Gastroesophageal sphincter (tissue), 3 donors: ENCODE data around the gene UST.
"Not testable (repeated sequence)": the region's sequence is repeated elsewhere in the genome, so short reads cannot be mapped to it uniquely, and the experiment has no call there.

Experiments
- CTCF ChIP-seq, 4 experiments: fragments of 200-600 bp in 2 of 4; fragments of 450-650 bp in 2 of 4; sonication (generic) in 1 of 4; IDR thresholded peaks; one replicate each; pipeline ENCODE4 v1.5.1; 2017 to 2019; ENCODE audit warnings: antibody characterized with exemption in 4 of 4, mild to moderate bottlenecking in 2 of 4, moderate library complexity in 2 of 4
- EP300 ChIP-seq: sonication (generic); formaldehyde crosslinking; IDR thresholded peaks from one replicate; pipeline ENCODE4 v1.6.1; 2017; ENCODE audit warnings: antibody characterized with exemption, mild to moderate bottlenecking
- POLR2A ChIP-seq, 2 donors: fragments of 450-650 bp; IDR thresholded peaks; one replicate each; pipeline ENCODE4 v1.6.1; 2017; ENCODE audit warnings: antibody characterized with exemption in 2 of 2, mild to moderate bottlenecking in 2 of 2, moderate library complexity in 1 of 2
- POLR2AphosphoS5 ChIP-seq: sonication (generic); formaldehyde crosslinking; IDR thresholded peaks from one replicate; pipeline ENCODE4 v1.6.1; 2017; ENCODE audit warnings: antibody characterized with exemption

DNA sequence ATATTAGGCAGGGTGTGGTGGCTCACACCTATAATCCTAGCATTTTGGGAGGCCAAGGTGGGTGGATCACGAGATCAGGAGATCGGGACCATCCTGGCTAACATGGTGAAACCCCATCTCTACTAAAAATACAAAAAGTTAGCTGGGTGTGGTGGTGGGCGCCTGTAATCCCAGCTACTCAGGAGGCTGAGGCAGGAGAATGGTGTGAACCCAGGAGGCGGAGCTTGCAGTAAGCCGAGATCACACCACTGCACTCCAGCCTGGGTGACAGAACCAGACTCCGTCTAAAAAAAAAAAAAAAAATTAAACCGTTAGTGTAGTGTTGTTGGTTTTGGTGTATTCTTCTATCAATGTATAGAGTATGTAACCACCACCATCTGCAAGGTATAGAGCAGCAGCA is 133.9 kb downstream of the UST start:
- TF ChIP-seq EP300; CTCF (IDR thresholded peaks at IDR 0.05); POLR2A (IDR thresholded peaks at IDR 0.05); POLR2AphosphoS5: not testable (repeated sequence)
